HG03135 (cell line): ENCODE results near the gene ZDHHC7.
"Not testable (repeated sequence)": the region's sequence is repeated elsewhere in the genome, so short reads cannot be mapped to it uniquely, and the experiment has no call there.

ENCODE experiments used
- ATAC-seq: cut with Tn5 transposase; IDR thresholded peaks from one replicate; pipeline ENCODE4 v1.9.1; 2021; ENCODE audit warnings: mild to moderate bottlenecking, moderate library complexity; ENCODE audit not compliant: unreplicated experiment

The ZDHHC7 gene

DNA sequence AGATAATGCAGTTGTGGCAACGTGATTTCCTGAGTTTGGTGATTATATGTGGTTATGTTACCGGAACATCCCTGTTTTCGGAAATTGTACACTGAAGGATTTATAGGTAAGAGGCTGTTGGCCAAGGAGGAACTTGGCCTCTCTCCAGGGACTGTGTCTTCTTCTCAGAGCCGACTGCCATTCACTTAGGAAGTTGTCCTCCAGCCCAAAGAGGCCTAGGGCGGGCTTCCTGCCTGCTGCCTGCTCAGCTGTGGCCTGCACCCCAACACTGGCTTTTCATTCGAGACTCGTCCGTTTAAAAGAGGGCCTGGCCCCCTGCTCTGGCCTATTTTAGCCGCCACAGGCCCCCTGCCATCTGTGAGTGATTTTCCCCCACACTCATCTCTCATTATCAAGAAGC, 64.3 kb downstream of the ZDHHC7 start:
- no peak for ATAC-seq

DNA sequence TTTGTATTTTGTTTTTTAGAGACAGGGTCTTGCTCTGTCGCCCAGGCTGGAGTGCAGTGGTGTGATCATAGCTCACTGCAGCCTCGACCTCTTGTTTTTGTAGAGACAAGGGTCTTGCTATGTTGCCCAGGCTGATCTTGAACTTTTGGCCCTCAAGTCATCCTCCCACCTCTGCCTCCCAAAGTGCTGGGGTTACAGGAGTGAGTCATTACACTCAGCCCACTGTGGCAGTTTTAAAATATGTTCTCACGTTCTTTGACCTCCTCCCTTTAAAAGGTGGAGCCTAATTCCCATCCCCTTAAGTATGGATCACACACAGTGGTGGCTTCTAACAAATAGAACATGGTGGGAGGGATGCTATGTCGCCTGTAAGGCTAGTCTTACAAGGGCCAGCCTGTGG, 67.7 kb downstream of the ZDHHC7 start:
- no peak for ATAC-seq

DNA sequence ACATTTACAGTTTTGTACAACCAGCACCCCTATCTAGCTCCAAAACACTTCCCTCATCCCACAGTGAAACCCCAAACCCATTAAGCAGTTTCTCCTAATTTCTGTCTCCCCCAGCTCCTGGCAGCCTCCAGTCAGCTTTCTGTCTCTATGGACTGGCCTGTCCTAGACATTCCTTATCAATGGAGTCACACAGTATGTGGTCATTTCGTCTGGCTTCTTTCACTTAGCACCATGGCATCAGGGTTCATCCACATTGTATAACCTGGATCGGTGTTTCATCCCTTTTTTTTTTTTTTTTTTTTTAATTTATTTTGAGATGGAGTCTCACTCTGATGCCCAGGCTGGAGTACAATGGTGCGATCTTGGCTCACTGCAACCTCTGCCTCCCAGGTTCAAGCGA, 68.5 kb downstream of the ZDHHC7 start:
- ATAC-seq: no peak

DNA sequence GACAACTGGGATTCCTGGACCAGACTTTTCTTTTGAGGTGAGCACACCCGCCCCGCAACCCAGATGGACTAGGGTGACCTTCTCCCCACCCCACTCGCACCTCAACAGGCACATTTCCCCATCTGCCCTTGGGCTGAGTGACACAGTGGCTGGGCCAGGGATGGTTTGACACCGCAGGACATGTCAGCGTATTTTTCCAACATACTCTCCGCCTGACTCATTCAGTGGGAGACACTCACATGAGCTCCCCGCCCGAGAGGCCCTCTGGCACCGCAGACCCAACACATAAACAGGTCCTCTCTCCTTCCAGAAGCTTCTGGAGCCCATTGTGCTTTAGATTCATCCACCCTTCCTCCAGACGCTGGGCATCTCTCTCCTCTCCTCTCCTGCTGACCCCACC, 69.4 kb downstream of the ZDHHC7 start:
- no peak for ATAC-seq

DNA sequence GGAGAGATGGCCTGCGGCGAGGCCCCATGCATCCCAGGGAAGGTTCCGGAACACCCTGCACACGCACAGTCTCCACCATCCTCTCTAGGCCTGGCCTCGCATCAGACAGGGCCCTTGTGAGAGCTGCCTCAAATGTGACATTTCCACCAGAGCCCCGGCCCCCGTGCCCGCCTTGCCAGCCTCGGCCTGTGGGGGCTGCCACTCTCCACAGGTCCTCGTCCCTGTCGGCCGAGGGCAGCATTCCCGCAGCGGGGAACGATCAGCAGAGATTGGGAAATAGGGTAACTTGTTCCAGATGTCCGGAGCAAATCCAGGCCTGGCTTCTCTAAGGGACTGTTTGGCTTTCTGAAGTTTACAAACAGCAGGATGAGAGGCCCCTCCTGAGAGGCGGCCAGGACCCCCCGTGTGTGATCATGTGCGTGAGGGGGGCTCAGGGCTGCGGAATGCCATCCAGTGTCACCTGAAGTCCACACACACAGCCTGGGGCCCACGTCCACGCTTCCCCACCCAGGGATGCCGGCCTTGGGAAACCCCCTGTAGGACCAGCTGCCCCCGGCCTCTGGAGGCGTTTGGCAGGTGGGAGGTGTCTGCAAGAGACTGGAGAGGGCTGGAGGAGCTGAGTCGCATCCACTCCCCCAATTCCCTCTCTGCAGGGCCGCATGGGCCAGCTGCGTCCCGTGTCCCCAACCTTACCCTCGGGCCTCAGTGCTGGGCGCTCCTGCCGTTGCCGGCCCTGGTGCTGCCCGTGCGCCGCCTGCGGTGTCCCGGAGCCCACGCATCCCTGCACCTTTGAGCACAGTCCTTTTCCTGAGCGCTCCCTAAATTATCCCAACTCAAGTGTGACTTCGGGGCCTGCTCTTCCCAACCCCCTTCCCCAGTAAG, 70.4 kb downstream of the ZDHHC7 start:
- ATAC-seq: no peak

DNA sequence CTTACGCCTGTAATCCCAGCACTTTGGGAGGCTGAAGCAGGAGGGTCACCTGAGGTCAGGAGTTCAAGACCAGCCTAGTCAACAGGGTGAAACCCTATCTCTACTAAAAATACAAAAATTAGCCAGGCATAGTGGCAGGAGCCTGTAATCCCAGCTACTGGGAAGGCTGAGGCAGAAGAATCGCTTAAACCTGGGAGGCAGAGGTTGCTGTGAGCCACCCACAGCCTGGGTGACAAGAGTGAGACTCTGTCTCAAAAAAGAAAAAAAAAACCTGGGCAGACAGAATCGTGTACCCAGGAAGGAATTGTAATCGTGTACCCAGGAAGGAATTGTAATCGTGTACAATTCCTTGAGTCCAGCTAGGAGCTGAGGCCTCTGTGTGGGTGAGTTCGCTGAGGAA, 72.7 kb downstream of the ZDHHC7 start:
- ATAC-seq: not testable (repeated sequence)

DNA sequence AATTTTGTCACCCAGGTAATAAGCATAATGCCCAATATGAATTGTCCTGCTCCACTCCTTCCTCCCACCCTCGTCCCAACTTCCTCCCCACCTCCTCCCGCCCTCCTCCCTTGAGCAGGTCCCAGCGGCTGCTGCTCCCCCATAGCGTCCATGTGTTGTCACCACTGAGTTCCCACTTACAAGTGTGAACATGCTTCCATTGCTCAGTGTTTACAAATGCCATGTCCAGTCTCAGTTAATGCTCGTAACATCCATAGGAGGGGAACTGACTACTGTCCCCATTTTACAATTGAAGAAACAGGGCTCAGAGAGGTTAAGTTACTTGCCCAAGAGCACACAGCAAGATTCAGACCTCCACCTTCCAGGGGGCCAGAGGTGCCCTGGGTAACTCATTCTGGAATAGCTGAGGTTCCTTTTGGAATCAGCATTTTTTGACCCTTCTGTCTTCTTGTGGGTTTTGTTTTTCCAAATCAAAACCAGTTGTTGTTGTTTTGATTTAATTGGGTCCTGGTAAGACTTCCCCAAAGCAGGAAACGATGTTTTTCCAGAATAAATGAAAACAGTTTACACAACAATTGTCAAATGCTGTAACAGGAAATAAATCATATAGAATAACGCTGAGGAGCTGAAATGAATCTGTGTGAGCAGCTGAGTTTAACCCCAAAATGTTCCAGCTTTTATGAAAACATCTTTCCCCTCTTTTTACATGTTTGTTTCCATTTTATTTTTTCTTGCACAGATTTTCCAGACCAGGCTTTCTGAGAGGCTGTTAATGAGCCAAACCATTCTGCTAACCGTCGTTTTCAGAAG, 73.9 kb downstream of the ZDHHC7 start:
- ATAC-seq: no peak

DNA sequence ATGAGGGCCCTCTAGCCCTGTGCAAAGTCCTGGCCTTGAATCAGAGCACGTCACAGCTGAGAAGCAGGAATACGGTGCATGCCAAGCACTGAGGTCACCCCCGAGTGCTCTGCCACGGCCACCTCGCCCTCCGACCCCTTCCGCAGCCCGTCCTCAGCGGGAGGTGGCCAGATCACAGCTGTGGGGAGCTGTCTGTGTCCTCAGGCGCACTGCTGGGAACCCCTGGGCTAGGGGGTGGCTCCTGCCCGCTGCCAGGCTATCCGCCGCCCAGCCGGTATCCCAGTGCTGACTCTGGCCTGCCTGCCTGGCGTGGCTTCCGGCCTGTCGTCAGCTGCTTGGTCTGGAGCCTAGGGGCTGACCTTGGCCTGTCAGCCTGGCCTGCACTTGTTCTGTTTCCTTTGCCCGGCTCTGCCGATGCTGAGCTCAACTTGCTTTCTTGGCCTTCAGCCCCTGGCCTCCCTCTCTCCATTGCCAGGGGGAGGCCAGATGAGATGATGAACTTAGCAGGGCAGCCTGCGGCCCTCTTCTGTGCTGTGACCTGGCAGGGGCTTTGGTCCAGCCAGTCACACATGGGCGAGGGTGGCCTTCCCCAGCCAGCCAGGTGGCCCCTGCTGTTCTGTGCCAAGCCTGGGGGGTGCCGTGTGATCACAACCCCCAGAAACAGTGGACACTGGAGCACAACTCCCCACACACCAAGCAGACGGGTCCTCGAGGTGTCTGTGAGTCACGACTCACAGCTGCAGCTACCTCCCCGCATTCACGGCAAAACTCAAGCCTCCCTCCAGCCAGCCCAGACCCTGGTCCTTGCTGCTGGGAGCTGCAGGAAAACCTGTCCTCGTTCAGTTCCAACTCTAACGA, 77.3 kb downstream of the ZDHHC7 start:
- ATAC-seq: no peak

DNA sequence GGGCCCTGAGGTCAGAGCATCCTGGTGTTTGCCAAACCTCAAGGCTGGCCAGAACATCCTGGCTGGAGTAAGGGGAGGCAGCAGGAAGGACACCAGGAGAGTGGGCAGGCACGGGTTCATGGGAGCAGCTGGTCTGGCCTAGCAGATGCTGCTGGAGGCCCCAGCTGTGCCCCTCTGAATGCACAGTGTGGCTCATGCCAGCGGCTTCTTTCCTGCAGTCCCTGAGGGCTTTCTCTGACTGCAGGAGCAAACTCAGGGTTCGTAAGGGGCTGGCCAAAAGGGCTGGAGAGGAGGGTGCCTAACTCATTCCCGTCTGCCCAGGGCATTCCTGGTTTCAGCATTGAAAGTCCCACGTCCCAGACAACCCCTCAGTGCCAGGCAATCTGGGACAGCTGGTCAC, 78.7 kb downstream of the ZDHHC7 start:
- ATAC-seq: no peak

DNA sequence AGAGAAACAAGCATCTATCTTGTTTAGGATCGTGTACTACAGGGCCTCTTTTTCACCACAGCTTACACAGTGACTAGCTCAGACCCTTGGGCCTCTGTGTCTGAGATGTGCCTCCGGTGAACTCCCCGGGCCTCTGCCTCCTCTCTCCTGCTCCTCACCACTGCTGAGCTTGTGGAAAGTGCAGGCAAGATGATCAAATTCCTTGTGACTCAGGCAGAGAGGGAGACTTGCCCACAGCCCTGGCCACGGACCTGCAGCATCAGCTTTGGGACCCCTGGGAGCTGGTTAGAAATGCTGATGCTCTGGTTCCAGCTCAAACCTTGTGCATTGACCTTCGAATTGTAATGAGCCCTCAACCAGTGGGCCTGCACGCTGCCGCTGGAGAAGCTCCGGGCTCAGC, 79.8 kb downstream of the ZDHHC7 start:
- ATAC-seq: no peak

DNA sequence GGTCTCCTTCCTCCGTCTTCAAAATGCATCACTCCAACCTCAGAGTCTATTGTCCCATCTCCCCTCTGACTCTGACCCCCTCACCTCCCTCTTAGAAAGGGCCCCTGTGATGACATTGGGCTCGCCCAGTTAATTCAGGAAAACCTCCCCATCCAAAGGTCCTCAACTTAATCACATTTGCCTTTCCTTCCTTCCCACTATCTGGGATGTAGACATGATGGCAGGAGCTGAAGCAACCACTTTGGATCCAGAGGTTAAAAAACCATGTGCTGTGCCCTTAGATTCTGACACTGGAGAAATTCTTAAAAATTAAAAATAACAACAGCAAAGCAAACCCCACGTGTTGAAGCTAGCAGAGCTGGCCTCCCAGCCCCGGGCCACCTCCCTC, 80.2 kb downstream of the ZDHHC7 start:
- no peak for ATAC-seq

DNA sequence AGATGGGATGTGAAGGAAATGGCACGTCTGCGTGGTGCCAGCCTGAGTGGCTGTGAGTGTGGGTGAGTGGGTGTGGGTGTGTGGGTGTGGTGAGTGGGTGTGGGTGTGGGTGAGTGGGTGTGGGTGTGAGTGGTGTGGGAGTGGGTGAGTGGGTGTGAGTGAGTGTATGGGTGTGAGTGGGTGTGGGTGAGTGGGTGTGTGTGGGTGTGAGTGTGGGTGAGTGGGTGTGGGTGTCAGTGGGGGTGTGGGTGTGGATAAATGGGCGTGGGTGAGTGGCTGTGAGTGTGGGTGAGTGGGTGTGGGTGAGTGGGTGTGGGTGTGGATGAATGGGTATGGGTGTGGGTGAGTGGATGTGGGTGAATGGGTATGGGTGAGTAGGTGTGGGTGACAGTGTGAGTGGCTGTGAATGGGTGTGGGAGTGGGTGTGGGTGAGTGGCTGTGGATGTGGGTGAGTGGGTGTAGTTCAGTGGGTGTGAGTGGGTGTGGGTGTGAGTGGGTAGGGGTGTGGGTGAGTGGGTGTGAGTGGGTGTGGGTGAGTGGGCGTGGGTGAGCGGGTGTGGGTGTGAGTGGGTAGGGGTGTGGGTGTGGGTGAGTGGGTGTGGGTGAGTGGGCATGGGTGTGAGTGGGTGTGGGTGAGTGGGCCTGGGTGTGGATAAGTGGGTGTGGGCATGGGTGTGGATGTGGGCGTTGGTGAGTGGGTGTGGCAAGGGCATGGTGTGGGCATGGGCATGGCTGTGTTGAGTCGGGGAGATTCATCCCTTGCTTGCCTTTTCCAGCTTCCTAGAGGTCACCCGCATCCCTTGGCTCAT, 80.8 kb downstream of the ZDHHC7 start:
- ATAC-seq: no peak

DNA sequence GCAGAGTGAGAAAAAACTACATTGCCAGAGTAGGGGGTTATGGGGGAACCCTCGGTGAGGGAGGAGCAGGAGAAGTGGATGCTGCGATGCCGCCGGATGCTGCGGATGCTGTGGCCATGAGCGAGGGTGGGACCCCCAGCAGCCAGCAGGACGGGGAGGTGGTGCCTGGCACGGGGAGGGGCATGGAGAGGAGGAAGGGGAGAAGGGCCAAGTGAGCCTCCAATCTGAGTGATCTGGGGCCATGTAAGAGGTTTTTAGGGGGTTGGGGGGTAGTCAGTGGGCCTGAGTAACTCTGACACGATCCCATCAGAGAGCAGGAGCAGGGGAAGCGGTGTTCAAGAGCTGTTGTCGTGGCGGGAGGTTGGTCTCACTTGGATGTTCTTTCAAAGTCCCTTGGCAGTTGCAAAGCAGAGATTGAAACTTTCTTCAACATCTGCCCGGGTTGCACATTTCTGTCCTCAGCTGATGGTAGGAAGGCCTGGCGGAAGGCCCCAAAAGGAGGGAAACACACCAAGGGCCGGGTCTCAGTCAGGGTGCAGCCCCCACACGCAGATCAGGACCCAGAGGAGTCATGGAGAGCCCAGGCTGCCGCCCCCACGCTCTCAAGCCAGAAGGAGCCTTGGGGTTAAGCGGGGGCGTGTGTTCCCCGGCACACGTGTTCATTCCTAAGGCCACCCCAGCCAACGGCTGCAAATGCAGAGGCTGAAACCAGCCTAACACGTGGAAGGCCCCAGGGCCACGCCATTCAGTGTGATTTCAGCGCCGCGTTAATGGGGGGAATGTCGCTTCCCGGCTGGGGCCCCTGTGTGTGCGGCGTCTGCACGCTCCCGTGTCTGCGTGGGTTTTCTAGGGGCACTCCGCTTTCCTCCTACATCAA, 81.7 kb downstream of the ZDHHC7 start:
- ATAC-seq: no peak

DNA sequence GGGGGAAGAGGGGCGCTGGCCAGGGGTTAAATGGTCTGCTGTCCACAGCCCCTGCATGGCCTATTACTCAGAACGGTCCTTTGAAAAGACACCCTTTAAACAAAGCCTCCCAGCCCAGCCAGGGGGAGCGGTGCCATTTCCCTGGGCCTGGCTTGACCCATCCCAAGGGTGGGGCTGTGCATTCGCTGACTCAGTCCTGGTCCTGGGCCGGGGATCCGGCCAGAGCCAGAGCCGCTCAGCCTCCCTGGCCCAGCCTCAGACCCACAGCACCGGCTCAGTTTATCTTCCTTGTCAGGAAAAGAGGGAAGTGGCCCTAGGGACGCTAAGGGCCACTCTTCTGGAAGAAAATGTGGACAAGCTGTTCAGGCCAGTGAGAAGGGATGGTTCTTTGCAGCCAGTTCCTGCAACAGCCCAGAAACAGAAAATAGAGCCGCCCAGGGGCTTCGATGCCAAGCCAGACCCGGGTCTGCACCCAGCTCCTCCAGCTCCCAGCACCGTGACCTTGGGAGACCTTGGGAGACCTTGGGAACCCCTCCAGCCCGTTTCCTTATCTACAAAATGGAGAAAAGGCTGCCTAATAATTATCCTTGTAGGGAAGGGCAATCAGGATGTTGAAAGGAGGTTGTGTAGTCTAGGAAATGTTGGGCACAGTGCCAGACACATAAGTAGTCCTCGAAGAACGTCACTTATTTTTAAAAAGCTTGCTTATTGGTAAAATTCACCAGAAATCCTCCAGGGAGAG, 82.5 kb downstream of the ZDHHC7 start:
- ATAC-seq: no peak

DNA sequence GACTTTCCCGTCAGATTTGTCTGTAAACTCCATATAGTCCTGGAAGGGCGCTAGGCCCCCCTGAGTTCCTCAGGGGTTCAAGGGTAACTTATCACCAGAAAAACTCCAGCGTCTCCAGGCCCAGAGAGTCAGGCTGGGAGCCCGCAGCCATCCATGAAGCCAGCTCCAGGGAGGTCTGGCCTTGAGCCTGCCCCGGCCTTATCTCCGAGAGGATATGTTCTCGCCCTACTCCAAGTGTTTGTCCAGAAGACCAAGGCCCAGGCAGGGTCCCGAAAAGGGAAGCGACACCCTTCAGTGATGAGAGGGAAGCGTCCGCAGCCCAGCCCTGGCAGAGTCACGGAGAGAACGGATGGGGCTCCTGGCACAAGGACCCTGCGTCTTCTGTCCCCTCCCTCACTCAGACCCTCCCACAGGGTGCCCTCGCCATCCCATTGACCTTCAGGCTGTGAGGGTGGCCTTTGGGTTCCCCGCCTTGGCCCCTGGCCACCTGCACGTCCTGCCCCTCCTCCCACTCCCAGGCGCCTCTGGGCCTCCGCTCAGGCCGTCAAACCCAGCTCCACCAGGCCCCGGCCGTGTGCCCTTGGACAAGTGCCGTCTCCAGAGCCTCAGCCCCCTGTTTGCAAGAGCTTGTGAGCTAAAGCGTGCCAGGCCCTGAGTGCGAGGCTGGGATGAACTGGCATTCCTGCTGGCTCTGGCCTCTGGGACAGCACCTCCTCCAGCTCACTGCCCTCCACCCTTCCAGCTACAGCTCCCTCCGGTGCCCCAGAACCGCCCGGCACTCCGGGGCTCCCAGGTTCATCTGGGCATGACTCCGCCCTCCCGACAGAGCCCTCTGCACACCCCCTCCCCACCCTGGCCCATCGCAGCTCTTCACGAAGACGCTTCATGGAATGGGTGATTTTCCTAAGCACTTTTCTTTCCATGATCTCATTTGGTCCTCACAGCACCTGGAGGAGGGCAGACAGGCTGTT, 83.4 kb downstream of the ZDHHC7 start:
- no peak for ATAC-seq

DNA sequence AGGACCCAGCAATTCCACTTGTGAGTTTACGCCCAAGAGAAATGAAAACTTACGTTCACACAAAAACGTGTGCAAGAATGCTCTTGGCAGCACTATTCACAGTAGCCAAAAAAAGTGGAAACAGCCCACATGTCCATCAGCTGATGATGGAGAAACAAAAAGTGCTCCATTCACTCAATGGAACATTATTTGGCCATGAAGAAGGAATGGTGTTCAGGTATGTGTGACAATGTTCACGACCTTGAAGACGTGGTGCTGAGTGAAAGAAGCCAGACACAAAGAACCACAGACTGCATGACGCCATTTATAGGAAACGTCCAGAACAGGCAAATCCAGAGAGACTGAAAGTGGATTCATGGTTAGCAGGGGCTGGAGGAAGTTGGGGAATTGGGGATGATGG, 84.9 kb downstream of the ZDHHC7 start:
- no peak for ATAC-seq

DNA sequence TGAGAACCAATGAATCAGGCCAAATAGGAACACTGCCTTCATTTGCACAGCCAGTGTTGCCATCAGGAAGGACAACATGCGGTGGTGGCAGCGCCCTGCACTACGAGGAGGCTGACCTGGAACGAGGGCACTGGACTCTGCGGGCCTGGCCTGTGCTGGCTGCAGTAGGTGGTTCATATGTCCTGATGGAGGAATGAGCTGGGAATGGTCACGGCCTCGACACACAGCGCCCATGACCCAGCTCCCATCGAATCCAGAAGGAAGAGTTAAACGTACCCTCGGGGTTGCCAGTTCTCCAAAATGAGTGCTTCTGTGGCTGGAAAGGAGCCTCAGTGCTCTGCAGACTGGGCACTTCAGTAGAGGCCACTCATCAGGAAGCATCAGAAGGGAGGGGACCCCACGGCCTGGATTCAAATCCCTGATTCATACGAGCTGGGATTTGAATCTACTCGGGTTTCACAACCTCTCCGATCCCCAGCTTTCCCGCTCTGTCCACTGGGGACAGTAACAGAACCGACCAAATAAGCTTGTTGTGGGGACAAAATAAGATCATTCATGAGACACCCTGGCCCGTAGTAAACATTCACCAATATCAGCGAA, 85.5 kb downstream of the ZDHHC7 start:
- ATAC-seq: no peak
